Gastroesophageal sphincter (tissue), 4 donors: ENCODE data around the gene AFMID. TPM values are rescaled to one million over a fixed set of nuclear protein-coding genes. Genes with fewer than 3 reads are reported as not detected.

Experiments used
- ATAC-seq: fragments of 150-250 bp; one replicate; pipeline ENCODE4 v1.9.1; 2016; ENCODE audit warnings: mild to moderate bottlenecking, moderate library complexity
- H3K27ac ChIP-seq, 4 donors: fragments of 200-600 bp; sonication (generic) in 3 of 4; 1 replicate in 3 of 4; 2 replicates in 1 of 4; pipeline ENCODE4 v1.5.1; 2016 to 2019
- H3K27me3 ChIP-seq: fragments of 200-600 bp; sonication (generic); one replicate; pipeline ENCODE4 v1.5.1; 2019
- H3K36me3 ChIP-seq, 2 donors: fragments of 200-600 bp; sonication (generic); one replicate each; pipeline ENCODE4 v1.5.1; 2019; ENCODE audit warnings: control low read depth in 1 of 2
- H3K4me1 ChIP-seq, 3 donors: fragments of 200-600 bp; sonication (generic); 1 replicate in 2 of 3; 2 replicates in 1 of 3; pipeline ENCODE4 v1.5.1; 2016 to 2019; ENCODE audit warnings: control low read depth in 2 of 3
- H3K4me3 ChIP-seq, 2 donors: fragments of 200-600 bp; sonication (generic); one replicate each; pipeline ENCODE4 v1.5.1; 2019; ENCODE audit warnings: mild to moderate bottlenecking in 1 of 2, moderate library complexity in 1 of 2
- H3K9me3 ChIP-seq, 3 donors: fragments of 200-600 bp; sonication (generic); one replicate each; pipeline ENCODE4 v1.5.1; 2017 to 2019; ENCODE audit warnings: control low read depth in 2 of 3
- CTCF ChIP-seq, 4 experiments: fragments of 200-600 bp in 2 of 4; fragments of 450-650 bp in 2 of 4; sonication (generic) in 1 of 4; IDR thresholded peaks; one replicate each; pipeline ENCODE4 v1.5.1; 2017 to 2019; ENCODE audit warnings: antibody characterized with exemption in 4 of 4, mild to moderate bottlenecking in 2 of 4, moderate library complexity in 2 of 4
- EP300 ChIP-seq: sonication (generic); formaldehyde crosslinking; IDR thresholded peaks from one replicate; pipeline ENCODE4 v1.6.1; 2017; ENCODE audit warnings: antibody characterized with exemption, mild to moderate bottlenecking
- POLR2A ChIP-seq, 2 donors: fragments of 450-650 bp; IDR thresholded peaks; one replicate each; pipeline ENCODE4 v1.6.1; 2017; ENCODE audit warnings: antibody characterized with exemption in 2 of 2, mild to moderate bottlenecking in 2 of 2, moderate library complexity in 1 of 2
- POLR2AphosphoS5 ChIP-seq: sonication (generic); formaldehyde crosslinking; IDR thresholded peaks from one replicate; pipeline ENCODE4 v1.6.1; 2017; ENCODE audit warnings: antibody characterized with exemption
- WGBS, 2 donors: methylation state at CpG; one replicate each; pipeline ENCODE4 v1.1.5; 2018; ENCODE audit warnings: low coverage in 1 of 2; 5-methylcytosine and 5-hydroxymethylcytosine counted together
- total RNA-seq, 4 donors: library from RNA; depleted of rRNA; stranded (reverse); fragments of >200 nt; gene quantifications; one replicate each; pipeline ENCODE4 v1.1.0, GENCODE V29; 2016

The AFMID gene
- total RNA-seq, 4 donors from 2014 or later: 14.9 to 43.9 (median 31.6) TPM

- no peaks in the 10 kb centered on the region for H3K9me3 ChIP-seq
- no peak overlapping the region for H3K4me3 ChIP-seq
- H3K4me1 ChIP-seq: no peaks in the 10 kb centered on the region
- 97% methylated on average over 5 of the region's 9 CpGs; no CpG with 5 or more reads in 1 of the 2 donors for WGBS, 2 donors
- H3K36me3 ChIP-seq: no peaks in the 10 kb centered on the region
- TF ChIP-seq EP300 (no peak), CTCF (IDR thresholded peaks at IDR 0.05) (no peak), POLR2A (IDR thresholded peaks at IDR 0.05) (no peak), POLR2AphosphoS5 (no peak)
- H3K27me3 ChIP-seq: no peaks in the 10 kb centered on the region
- no peak for ATAC-seq
- H3K27ac ChIP-seq: no peak overlapping the region
These were observed 52.3 kb downstream of the AFMID start for GRCh38 chr17:78239489-78239931.

GRCh38 chr17:78240012-78240655 is 53.0 kb downstream of the AFMID start:
- H3K36me3 ChIP-seq: no peaks in the 10 kb centered on the region
- H3K27me3 ChIP-seq: no peaks in the 10 kb centered on the region
- 79% methylated on average over 4 of the region's 12 CpGs; no CpG with 5 or more reads in 1 of the 2 donors for WGBS, 2 donors
- TF ChIP-seq POLR2AphosphoS5 (no peak), EP300 (no peak), CTCF (IDR thresholded peaks at IDR 0.05) (no peak), POLR2A (IDR thresholded peaks at IDR 0.05) (no peak)
- no peaks in the 10 kb centered on the region for H3K9me3 ChIP-seq
- no peak overlapping the region for H3K4me3 ChIP-seq
- H3K27ac ChIP-seq: no peak overlapping the region
- no peak for ATAC-seq
- no peaks in the 10 kb centered on the region for H3K4me1 ChIP-seq

GRCh38 chr17:78240839-78241238 is 53.7 kb downstream of the AFMID start:
- Histone ChIP-seq H3K27me3 (no peaks in the 10 kb centered on the region), H3K4me1 (no peaks in the 10 kb centered on the region), H3K9me3 (no peaks in the 10 kb centered on the region), H3K27ac (no peak overlapping the region), H3K36me3 (no peaks in the 10 kb centered on the region), H3K4me3 (no peak overlapping the region)
- 74 to 81% methylated on average over 3 to 6 of the region's 9 CpGs for WGBS, 2 donors
- no peak for ATAC-seq
- TF ChIP-seq POLR2AphosphoS5: no peak
- TF ChIP-seq POLR2A (IDR thresholded peaks at IDR 0.05): no peak
- no peak for TF ChIP-seq CTCF (IDR thresholded peaks at IDR 0.05)
- no peak for TF ChIP-seq EP300

- H3K36me3 ChIP-seq: no peaks in the 10 kb centered on the region
- H3K9me3 ChIP-seq: no peaks in the 10 kb centered on the region
- no peak overlapping the region for H3K4me3 ChIP-seq
- WGBS, 2 donors: 87 to 95% methylated on average over 6 of the region's 13 CpGs
- H3K27me3 ChIP-seq: no peaks in the 10 kb centered on the region
- H3K4me1 ChIP-seq: no peaks in the 10 kb centered on the region
- no peak for ATAC-seq
- TF ChIP-seq POLR2A (IDR thresholded peaks at IDR 0.05): no peak
- no peak for TF ChIP-seq EP300
- no peak for TF ChIP-seq CTCF (IDR thresholded peaks at IDR 0.05)
- TF ChIP-seq POLR2AphosphoS5: no peak
- H3K27ac ChIP-seq: no peak overlapping the region
These were observed 54.3 kb downstream of the AFMID start for GRCh38 chr17:78241277-78242023.
